H9 (cell line): ENCODE measurements around the gene KRTAP19-3. TPM values are rescaled to one million over a fixed set of nuclear protein-coding genes. Genes with fewer than 3 reads are reported as not detected.

Source experiments
- DNase-seq: peaks from one replicate; pipeline ENCODE4 v3.0.0-alpha.2; 2017
- H2AFZ ChIP-seq: one replicate; pipeline ENCODE4 v1.6.1; 2013; ENCODE audit warnings: mild to moderate bottlenecking, low read length, control low read depth, moderate library complexity
- H2AK5ac ChIP-seq: 2 replicates; pipeline ENCODE4 v1.6.1; 2013; ENCODE audit warnings: low read length, control low read depth, mixed read lengths; ENCODE audit not compliant: insufficient read length
- H2BK120ac ChIP-seq: one replicate; pipeline ENCODE4 v1.6.1; 2013; ENCODE audit warnings: low read depth, mild to moderate bottlenecking, low read length, control low read depth, inconsistent platforms; ENCODE audit not compliant: poor library complexity, severe bottlenecking
- H2BK12ac ChIP-seq: 2 replicates; pipeline ENCODE4 v1.6.1; 2013; ENCODE audit warnings: low read length, control low read depth, mixed read lengths, low read depth; ENCODE audit not compliant: insufficient read length
- H2BK15ac ChIP-seq: 2 replicates; pipeline ENCODE4 v1.6.1; 2013; ENCODE audit warnings: low read depth, low read length, control low read depth
- H2BK20ac ChIP-seq: one replicate; pipeline ENCODE4 v1.6.1; 2013; ENCODE audit warnings: low read depth, mild to moderate bottlenecking, low read length, control low read depth, inconsistent platforms; ENCODE audit not compliant: poor library complexity, severe bottlenecking
- H2BK5ac ChIP-seq: 2 replicates; pipeline ENCODE4 v1.6.1; 2013; ENCODE audit warnings: low read length, control low read depth, mixed read lengths; ENCODE audit not compliant: insufficient read length
- H3K14ac ChIP-seq: 2 replicates; pipeline ENCODE4 v1.6.1; 2013; ENCODE audit warnings: low read length, control low read depth; ENCODE audit not compliant: insufficient read depth
- H3K18ac ChIP-seq: 2 replicates; pipeline ENCODE4 v1.6.1; 2013; ENCODE audit warnings: low read depth, mild to moderate bottlenecking, mixed read lengths, low read length, control low read depth; ENCODE audit not compliant: insufficient read length
- H3K23ac ChIP-seq: 2 replicates; pipeline ENCODE4 v1.6.1; 2013; ENCODE audit warnings: low read length, control low read depth, mixed read lengths, low read depth; ENCODE audit not compliant: insufficient read length
- H3K23me2 ChIP-seq: 2 replicates; pipeline ENCODE4 v1.6.1; 2013; ENCODE audit warnings: low read depth, mild to moderate bottlenecking, mixed read lengths, low read length, control low read depth; ENCODE audit not compliant: insufficient read length, poor library complexity, severe bottlenecking
- H3K27ac ChIP-seq: 2 replicates; pipeline ENCODE4 v1.5.1; 2013; ENCODE audit warnings: low read length, control low read depth, mixed read lengths, low read depth; ENCODE audit not compliant: insufficient read length
- H3K27me3 ChIP-seq: 2 replicates; pipeline ENCODE4 v1.6.1; 2013; ENCODE audit warnings: low read length, control low read depth, inconsistent platforms; ENCODE audit not compliant: insufficient read depth
- H3K4ac ChIP-seq: 2 replicates; pipeline ENCODE4 v1.6.1; 2013; ENCODE audit warnings: low read depth, mild to moderate bottlenecking, control low read depth, inconsistent platforms, low read length, moderate library complexity
- H3K4me1 ChIP-seq: 2 replicates; pipeline ENCODE4 v1.6.1; 2013; ENCODE audit warnings: low read length, control low read depth, inconsistent platforms; ENCODE audit not compliant: insufficient read depth
- H3K4me2 ChIP-seq: 2 replicates; pipeline ENCODE4 v1.6.1; 2013; ENCODE audit warnings: low read length, control low read depth, mixed read lengths; ENCODE audit not compliant: insufficient read length, insufficient read depth
- H3K56ac ChIP-seq: 2 replicates; pipeline ENCODE4 v1.6.1; 2013; ENCODE audit warnings: low read depth, mild to moderate bottlenecking, mixed read lengths, low read length, control low read depth; ENCODE audit not compliant: insufficient read length
- H3K79me1 ChIP-seq: 2 replicates; pipeline ENCODE4 v1.6.1; 2013; ENCODE audit warnings: low read depth, mild to moderate bottlenecking, moderate library complexity, low read length, control low read depth, inconsistent platforms; ENCODE audit not compliant: insufficient read depth, poor library complexity, severe bottlenecking
- H3K79me2 ChIP-seq: 2 replicates; pipeline ENCODE4 v1.6.1; 2013; ENCODE audit warnings: low read length, control low read depth, inconsistent platforms; ENCODE audit not compliant: insufficient read depth
- H3K9ac ChIP-seq: 2 replicates; pipeline ENCODE4 v1.6.1; 2013; ENCODE audit warnings: low read length, control low read depth, mixed read lengths; ENCODE audit not compliant: insufficient read length; ENCODE audit errors: extremely low read depth
- H3K9me3 ChIP-seq: one replicate; pipeline ENCODE4 v1.6.1; 2013; ENCODE audit warnings: low read depth, low read length, inconsistent platforms; ENCODE audit not compliant: control insufficient read depth
- H3T11ph ChIP-seq: one replicate; pipeline ENCODE4 v1.6.1; 2013; ENCODE audit warnings: mild to moderate bottlenecking, low read length, control low read depth, inconsistent platforms
- H4K20me1 ChIP-seq: one replicate; pipeline ENCODE4 v1.6.1; 2013; ENCODE audit not compliant: control insufficient read depth, insufficient read length, insufficient read depth
- H4K5ac ChIP-seq: 2 replicates; pipeline ENCODE4 v1.6.1; 2013; ENCODE audit warnings: low read depth, mild to moderate bottlenecking, mixed read lengths, low read length, control low read depth; ENCODE audit not compliant: insufficient read length
- H4K8ac ChIP-seq: replicated peaks from 2 replicates; pipeline ENCODE4 v1.6.1; 2013; ENCODE audit warnings: low read length, control low read depth, mixed read lengths, low read depth; ENCODE audit not compliant: insufficient read length
- H4K91ac ChIP-seq: 2 replicates; pipeline ENCODE4 v1.6.1; 2013; ENCODE audit warnings: low read depth, mild to moderate bottlenecking, moderate library complexity, mixed read lengths, low read length, control low read depth; ENCODE audit not compliant: insufficient read length
- H3K27ac Mint-ChIP-seq, 3 experiments: 2 replicates in 2 of 3; 3 replicates in 1 of 3; pipeline ENCODE4 v1.8.0; 2020 to 2021; ENCODE audit warnings: mixed read lengths in 3 of 3, mild to moderate bottlenecking in 1 of 3, moderate library complexity in 1 of 3
- H3K27me3 Mint-ChIP-seq: 2 replicates; pipeline ENCODE4 v1.8.0; 2021; ENCODE audit warnings: low read depth, mild to moderate bottlenecking, moderate library complexity, mixed read lengths
- H3K36me3 Mint-ChIP-seq, 3 experiments: 2 replicates in 2 of 3; 3 replicates in 1 of 3; pipeline ENCODE4 v1.8.0; 2020 to 2021; ENCODE audit warnings: low read depth in 3 of 3, mixed read lengths in 3 of 3; ENCODE audit not compliant: insufficient read depth in 1 of 3
- H3K4me1 Mint-ChIP-seq, 2 experiments: 2 replicates each; pipeline ENCODE4 v1.8.0; 2020; ENCODE audit warnings: mixed read lengths in 2 of 2
- H3K4me3 Mint-ChIP-seq, 2 experiments: 2 replicates in 1 of 2; 3 replicates in 1 of 2; pipeline ENCODE4 v1.8.0; 2020 to 2021; ENCODE audit warnings: mild to moderate bottlenecking in 2 of 2, mixed read lengths in 2 of 2, moderate library complexity in 1 of 2
- H3K9me3 Mint-ChIP-seq, 2 experiments: 2 replicates in 1 of 2; 3 replicates in 1 of 2; pipeline ENCODE4 v1.8.0; 2020; ENCODE audit warnings: mild to moderate bottlenecking in 2 of 2, mixed read lengths in 2 of 2, moderate library complexity in 1 of 2
- CTCF ChIP-seq: fragments of 200-600 bp; sonication (generic); conservative IDR thresholded peaks from 3 replicates; pipeline ENCODE4 v1.8.0; 2021; ENCODE audit warnings: antibody characterized with exemption, mild to moderate bottlenecking
- WGBS: extraction: QIAGEN DNeasy Blood & Tissue Kit; methylation state at CpG from one replicate; pipeline ENCODE4 v1.1.7; 2013; ENCODE audit warnings: missing lambda C conversion rate, low lambda C conversion rate, mixed read lengths; ENCODE audit not compliant: insufficient read length; ENCODE audit errors: extremely low coverage; 5-methylcytosine and 5-hydroxymethylcytosine counted together
- total RNA-seq: library from RNA; stranded (reverse); gene quantifications from 2 replicates; pipeline ENCODE4 v1.2.1, GENCODE V29; 2021

KRTAP19-3 gene
- total RNA-seq, 1 experiment from 2014 or later = not detected

- Histone ChIP-seq H2BK12ac (no peak overlapping the region), H3K79me2 (no peaks in the 10 kb centered on the region), H3K4me2 (no peak overlapping the region), H4K20me1 (no peaks in the 10 kb centered on the region), H4K91ac (no peak overlapping the region), H2BK120ac (no peak overlapping the region), H3K23me2 (no peaks in the 10 kb centered on the region), H4K5ac (no peak overlapping the region), H2BK5ac (no peak overlapping the region), H3K27ac (no peak overlapping the region), H3K14ac (no peak overlapping the region), H3K9me3 (peaks cover 18% of the 10 kb centered on the region), H2BK20ac (no peak overlapping the region), H3T11ph (no peak overlapping the region), H3K4ac (no peak overlapping the region), H3K4me1 (no peaks in the 10 kb centered on the region), H2BK15ac (no peak overlapping the region), H4K8ac (no peak overlapping the region), H2AFZ (no peak overlapping the region), H3K23ac (no peak overlapping the region), H3K27me3 (no peaks in the 10 kb centered on the region), H3K9ac (no peak overlapping the region), H2AK5ac (no peak overlapping the region), H3K18ac (no peak overlapping the region), H3K56ac (no peak overlapping the region), H3K79me1 (no peaks in the 10 kb centered on the region)
- Mint-ChIP-seq H3K36me3 (peaks cover 9 to 32% (median 23%) of the 10 kb centered on the region in 3 experiments; a peak in 6 of 7 replicates), H3K27me3 (no peaks in the 10 kb centered on the region), H3K9me3 (peaks cover 36 to 42% of the 10 kb centered on the region in 2 experiments), H3K4me3 (no peak overlapping the region), H3K4me1 (no peaks in the 10 kb centered on the region), H3K27ac (no peak overlapping the region)
- no peak for TF ChIP-seq CTCF
- no CpG with 5 or more reads among the region's 2 CpGs for WGBS
- DNase-seq = no peak
Measured at GRCh38 chr21:30486180-30486579, 5.6 kb downstream of the KRTAP19-3 start.
